Esophagus muscularis mucosa (tissue), 3 donors: ENCODE data around the gene DGCR8.

Experiments
- POLR2AphosphoS5 ChIP-seq, 2 donors: sonication (generic); formaldehyde crosslinking; IDR thresholded peaks; one replicate each; pipeline ENCODE4 v1.6.1; 2017; ENCODE audit warnings: antibody characterized with exemption in 2 of 2
- TF ChIP-seq, protein P1 (sequence below), 3 experiments: fragments of 200-600 bp in 2 of 3; fragments of 450-650 bp in 1 of 3; sonication (generic) in 2 of 3; IDR thresholded peaks; one replicate each; pipeline ENCODE4 v1.5.1; 2017 to 2019; ENCODE audit warnings: antibody characterized with exemption in 3 of 3, mild to moderate bottlenecking in 2 of 3, moderate library complexity in 1 of 3

DNA sequence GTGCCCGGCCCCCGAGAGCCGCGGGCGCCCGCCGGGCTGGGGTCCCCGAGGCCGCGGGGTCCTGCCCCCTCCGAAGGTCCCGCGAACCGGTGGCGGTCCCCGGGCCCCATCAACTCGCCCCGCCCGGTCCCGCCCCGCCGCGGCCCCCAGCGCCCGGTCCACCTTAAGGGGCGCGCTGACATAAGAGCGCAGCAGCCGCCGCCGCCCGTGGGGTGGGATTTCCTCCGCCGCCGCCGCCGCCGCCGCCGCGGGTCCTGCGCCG, 51.5 kb downstream of the DGCR8 start, which contains the start of gene ZDHHC8:
- TF ChIP-seq, protein P1, sequence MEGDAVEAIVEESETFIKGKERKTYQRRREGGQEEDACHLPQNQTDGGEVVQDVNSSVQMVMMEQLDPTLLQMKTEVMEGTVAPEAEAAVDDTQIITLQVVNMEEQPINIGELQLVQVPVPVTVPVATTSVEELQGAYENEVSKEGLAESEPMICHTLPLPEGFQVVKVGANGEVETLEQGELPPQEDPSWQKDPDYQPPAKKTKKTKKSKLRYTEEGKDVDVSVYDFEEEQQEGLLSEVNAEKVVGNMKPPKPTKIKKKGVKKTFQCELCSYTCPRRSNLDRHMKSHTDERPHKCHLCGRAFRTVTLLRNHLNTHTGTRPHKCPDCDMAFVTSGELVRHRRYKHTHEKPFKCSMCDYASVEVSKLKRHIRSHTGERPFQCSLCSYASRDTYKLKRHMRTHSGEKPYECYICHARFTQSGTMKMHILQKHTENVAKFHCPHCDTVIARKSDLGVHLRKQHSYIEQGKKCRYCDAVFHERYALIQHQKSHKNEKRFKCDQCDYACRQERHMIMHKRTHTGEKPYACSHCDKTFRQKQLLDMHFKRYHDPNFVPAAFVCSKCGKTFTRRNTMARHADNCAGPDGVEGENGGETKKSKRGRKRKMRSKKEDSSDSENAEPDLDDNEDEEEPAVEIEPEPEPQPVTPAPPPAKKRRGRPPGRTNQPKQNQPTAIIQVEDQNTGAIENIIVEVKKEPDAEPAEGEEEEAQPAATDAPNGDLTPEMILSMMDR (IDR thresholded peaks at IDR 0.05) = no peak
- TF ChIP-seq POLR2AphosphoS5 (IDR thresholded peaks at IDR 0.05) = no peak
